B cell (primary cell): ENCODE measurements around the gene USP50.

Source experiments
- CTCF ChIP-seq: fragments of 200-600 bp; IDR thresholded peaks from one replicate; pipeline ENCODE4 v1.8.0; 2022; ENCODE audit warnings: antibody characterized with exemption, mild to moderate bottlenecking
- EZH2 ChIP-seq: IDR thresholded peaks from 2 replicates; pipeline ENCODE4 v1.6.1; 2012; ENCODE audit warnings: borderline replicate concordance, low read depth, mild to moderate bottlenecking, moderate library complexity, low read length; ENCODE audit not compliant: insufficient read depth, poor library complexity, severe bottlenecking

DNA sequence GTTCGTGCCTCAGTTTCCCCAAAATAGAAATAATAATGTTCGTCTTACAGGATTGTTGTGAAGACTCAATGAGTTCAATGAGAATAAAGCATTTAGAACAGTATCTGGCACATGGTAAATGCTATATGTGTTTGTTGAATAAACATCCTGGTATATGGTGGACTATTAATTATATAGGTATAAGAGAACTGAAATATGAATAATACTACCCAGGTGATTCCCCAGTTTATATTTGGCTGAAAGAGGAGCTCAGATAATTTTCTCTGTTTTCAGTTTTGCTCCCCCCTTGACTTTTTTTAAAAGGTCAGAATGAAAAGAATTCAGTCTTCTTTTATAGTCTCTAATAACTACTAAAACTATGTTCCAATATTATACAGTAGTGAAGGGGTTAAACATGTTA lies 75.4 kb downstream of the USP50 start:
- TF ChIP-seq CTCF (no peak), EZH2 (no peak)
